Stimulated activated CD4-positive, alpha-beta T cell treated with anti-CD3 and anti-CD28 coated beads, Interleukin-15, amount 100 ng/mL, for 1 hour (primary cell): ENCODE data around the gene FHOD3.
"Not testable (repeated sequence)": the region's sequence is repeated elsewhere in the genome, so short reads cannot be mapped to it uniquely, and the experiment has no call there.

Source experiments
- DNase-seq, 2 donors: peaks; one replicate each; pipeline ENCODE4 v3.0.0-alpha.2; 2020; ENCODE audit warnings: low read depth in 1 of 2, low spot score in 1 of 2

FHOD3 gene

GRCh38 chr18:36348331-36348730 is 50.8 kb downstream of the FHOD3 start:
- no peak for DNase-seq

- no peak for DNase-seq
Measured at GRCh38 chr18:36348971-36349417, 51.5 kb downstream of the FHOD3 start.

- DNase-seq: no peak
Measured at GRCh38 chr18:36349552-36349951, 52.0 kb downstream of the FHOD3 start.

GRCh38 chr18:36350251-36350651 is 52.7 kb downstream of the FHOD3 start:
- DNase-seq: no peak

GRCh38 chr18:36350839-36351469 is 53.4 kb downstream of the FHOD3 start:
- no peak for DNase-seq

GRCh38 chr18:36352384-36352783 is 54.9 kb downstream of the FHOD3 start:
- DNase-seq: no peak

- DNase-seq: no peak
Measured at GRCh38 chr18:36354989-36355388, 57.5 kb downstream of the FHOD3 start.

GRCh38 chr18:36355511-36355910 is 58.0 kb downstream of the FHOD3 start:
- DNase-seq: no peak

- not testable (repeated sequence) for DNase-seq
Measured at GRCh38 chr18:36356741-36357140, 59.2 kb downstream of the FHOD3 start.

GRCh38 chr18:36358141-36358540 is 60.6 kb downstream of the FHOD3 start:
- DNase-seq: no peak

- no peak for DNase-seq
Measured at GRCh38 chr18:36360256-36360909, 62.9 kb downstream of the FHOD3 start.

GRCh38 chr18:36364911-36365624 is 67.6 kb downstream of the FHOD3 start:
- DNase-seq: no peak

GRCh38 chr18:36365836-36366775 is 68.6 kb downstream of the FHOD3 start:
- no peak for DNase-seq

- DNase-seq: no peak
Measured at GRCh38 chr18:36366994-36367839, 69.7 kb downstream of the FHOD3 start.

- DNase-seq: no peak
Measured at GRCh38 chr18:36368889-36369288, 71.4 kb downstream of the FHOD3 start.

GRCh38 chr18:36372903-36373311 is 75.4 kb downstream of the FHOD3 start:
- no peak for DNase-seq

GRCh38 chr18:36374262-36374661 is 76.7 kb downstream of the FHOD3 start:
- DNase-seq: no peak

- DNase-seq: no peak
Measured at GRCh38 chr18:36375118-36375517, 77.6 kb downstream of the FHOD3 start.

GRCh38 chr18:36376361-36376760 is 78.8 kb downstream of the FHOD3 start:
- DNase-seq: no peak

GRCh38 chr18:36377626-36378025 is 80.1 kb downstream of the FHOD3 start:
- DNase-seq: no peak
